ENCODE results near the gene DTX1.
A peak's percentile ranks its signal among the peaks of the same experiment; 100 is the strongest.

Gene DTX1

DNA sequence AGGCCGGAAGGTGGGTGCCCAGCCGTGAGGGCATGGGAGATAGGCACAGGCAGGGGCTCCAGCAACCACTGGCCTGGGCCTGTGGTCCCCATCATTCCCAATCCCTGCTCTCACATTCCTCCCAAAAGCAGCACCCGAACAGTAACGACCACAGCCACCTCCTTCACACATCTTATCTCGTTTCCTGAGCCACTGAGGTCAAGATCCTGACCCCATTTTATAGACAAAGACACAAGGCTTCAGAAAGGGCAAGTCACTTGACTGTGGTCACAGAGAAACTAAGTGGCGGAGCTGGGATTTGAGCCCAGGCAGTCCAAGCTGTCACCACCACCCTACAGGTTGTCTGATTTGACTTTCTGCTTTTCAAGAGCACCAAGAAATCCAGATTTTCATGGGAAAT is 38.9 kb downstream of the DTX1 start:
- DNase-seq = no peak

GRCh38 chr12:113096675-113097461 is 40.3 kb downstream of the DTX1 start:
- DNase-seq = no peak

DNA sequence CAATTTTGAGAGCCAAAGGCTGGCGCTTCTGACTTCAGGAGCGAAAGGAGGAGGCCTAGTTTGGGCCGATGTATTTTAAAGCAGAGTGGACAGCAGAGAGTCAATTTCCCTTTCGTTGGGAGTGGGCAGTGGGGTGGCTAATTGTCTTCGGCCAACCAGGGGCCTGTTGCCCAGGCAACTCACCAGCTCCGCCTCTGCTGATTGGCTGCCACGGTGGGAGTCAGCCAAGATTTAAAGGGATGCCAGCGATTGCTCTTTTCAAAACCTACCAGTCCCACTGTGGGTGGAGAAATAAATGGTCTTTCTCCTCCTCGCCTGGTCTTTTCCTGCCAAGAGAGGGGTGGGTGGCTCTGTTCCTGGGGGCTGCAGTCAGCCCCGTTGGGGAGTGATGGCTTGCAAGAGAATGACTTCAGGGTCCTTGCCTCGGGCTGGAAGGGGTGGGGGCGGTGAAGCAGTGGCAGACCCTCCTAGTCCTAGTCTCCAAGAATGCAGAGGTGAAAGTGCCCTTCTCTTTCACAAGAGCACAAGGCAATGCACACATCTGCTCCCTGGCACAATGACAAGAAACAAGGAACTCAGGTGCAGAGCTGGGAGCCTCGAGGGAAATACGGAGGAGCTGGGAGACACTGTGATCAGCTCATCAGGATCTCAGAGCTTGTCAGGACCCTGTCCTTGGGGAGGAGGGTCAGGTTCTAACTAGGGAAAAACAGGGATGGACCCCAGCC is 41.3 kb downstream of the DTX1 start:
- no peak for DNase-seq

GRCh38 chr12:113098441-113099028 is 42.0 kb downstream of the DTX1 start:
- peak; percentile 50 for DNase-seq

DNA sequence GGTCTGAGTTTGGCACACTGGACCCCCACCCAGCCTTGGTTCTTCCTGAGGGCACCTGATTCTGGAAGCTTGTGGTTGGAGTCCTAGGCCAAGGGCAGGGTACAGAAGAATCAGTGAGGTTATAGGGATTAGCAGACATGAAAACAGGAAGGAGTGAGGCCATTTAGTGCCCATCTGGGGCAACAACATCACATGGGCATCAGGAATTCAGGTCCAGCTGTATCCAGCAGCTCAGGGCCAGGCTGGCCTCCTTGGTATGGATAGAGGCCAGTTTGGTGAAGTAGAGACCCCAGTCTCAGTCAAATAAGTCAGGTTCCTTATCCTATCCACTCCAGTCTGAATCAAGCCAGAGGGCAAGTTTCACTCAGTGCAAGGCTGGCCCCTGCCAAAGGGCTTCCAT is 42.8 kb downstream of the DTX1 start:
- no peak for DNase-seq

DNA sequence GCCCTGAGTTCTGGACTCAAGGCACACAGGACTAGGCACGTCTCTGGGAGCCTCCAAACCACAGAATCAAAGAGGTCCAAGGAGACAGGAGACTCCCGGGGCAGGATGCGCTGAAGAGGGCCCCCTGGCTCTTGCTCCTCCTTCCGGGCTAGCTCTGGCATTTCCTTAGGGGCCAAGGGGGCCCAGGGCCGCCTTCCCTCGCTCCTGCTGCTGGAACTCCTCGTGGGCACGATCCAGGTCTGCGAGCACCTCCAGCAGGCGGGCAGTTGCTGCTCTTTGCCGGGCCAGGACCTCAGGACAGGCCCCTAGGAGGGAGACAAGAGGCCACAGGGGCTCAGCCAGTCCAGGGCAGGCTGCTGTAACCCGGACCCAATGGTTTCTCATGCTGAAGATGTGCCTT is 43.2 kb downstream of the DTX1 start:
- no peak for DNase-seq

GRCh38 chr12:113101751-113102150 is 45.2 kb downstream of the DTX1 start:
- no peak for DNase-seq

GRCh38 chr12:113102811-113103210 is 46.3 kb downstream of the DTX1 start:
- no peak for DNase-seq

- no peak for DNase-seq
Observed at GRCh38 chr12:113103756-113104450, 47.4 kb downstream of the DTX1 start.

GRCh38 chr12:113104953-113105510 is 48.5 kb downstream of the DTX1 start:
- no peak for DNase-seq

DNA sequence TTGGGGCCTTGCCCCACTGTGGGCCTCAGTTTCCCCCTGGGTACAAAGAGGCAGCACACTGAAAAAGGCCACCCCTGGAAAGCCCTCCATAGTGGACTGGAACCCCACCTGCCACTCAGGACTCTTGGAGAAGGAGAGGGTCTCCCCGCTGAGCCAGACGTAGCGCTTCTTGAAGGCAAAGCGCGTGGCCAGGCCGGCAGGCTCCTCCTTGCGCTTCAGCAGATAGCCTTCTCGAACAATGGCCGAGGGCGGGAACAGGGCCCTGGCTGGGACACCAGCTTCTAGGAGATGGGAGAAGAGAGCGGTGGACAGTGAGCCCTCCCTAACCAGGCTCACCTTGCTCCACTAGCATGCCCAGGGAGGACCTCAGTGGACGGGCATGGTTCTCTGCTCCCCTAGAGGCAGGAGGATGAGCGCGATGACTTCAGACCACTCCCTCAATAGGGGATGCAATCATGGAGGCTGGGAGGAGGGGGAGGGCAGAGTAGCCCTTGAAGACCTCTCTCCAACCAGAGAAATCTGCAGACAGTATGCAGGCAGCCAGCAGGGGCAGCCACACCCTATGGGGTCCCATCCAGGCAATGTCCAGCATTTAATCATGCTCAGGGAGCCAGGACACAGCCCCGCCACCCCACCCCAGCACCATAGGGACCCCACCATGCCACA is 49.2 kb downstream of the DTX1 start:
- no peak for DNase-seq

DNA sequence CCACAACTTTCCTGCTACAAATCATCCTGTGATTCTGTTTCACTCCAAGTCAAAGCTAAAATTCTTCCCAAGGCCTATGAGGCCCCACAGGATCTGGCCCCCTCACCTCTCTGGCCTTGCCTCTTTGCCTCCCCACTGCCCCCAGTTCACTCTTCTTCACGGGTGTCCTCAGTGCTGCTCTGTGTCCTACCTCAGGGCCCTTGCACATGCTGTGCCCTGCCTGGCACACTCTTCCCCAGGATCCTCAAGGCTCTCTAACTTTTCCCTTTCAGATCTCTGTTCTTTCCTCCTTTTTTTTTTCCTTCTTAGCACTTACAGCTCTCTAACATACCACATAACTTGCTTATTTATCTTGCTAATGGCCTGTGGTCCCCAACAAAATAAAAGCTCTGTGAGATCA is 49.8 kb downstream of the DTX1 start:
- no peak for DNase-seq

DNA sequence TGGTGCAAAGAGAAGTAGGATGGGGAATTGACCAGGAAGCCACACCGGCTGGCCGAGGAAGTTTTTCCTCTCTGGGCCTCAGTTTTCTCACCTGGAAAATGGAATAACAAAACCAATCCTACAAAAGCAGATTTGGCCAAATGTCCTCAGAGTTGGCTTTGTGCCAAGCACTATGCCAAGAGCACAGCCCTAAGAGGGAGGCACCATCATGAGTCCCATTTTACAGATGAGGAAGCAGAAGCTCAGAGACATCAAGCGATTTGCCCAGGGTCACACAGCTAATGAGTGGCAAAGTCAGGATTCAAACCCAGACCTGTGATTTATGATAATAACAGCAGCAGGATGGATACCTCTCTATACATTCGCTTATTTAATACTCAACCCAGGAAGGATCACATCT is 51.8 kb downstream of the DTX1 start:
- no peak for DNase-seq

- no peak for DNase-seq
Observed at GRCh38 chr12:113109360-113109759, 52.8 kb downstream of the DTX1 start.

DNA sequence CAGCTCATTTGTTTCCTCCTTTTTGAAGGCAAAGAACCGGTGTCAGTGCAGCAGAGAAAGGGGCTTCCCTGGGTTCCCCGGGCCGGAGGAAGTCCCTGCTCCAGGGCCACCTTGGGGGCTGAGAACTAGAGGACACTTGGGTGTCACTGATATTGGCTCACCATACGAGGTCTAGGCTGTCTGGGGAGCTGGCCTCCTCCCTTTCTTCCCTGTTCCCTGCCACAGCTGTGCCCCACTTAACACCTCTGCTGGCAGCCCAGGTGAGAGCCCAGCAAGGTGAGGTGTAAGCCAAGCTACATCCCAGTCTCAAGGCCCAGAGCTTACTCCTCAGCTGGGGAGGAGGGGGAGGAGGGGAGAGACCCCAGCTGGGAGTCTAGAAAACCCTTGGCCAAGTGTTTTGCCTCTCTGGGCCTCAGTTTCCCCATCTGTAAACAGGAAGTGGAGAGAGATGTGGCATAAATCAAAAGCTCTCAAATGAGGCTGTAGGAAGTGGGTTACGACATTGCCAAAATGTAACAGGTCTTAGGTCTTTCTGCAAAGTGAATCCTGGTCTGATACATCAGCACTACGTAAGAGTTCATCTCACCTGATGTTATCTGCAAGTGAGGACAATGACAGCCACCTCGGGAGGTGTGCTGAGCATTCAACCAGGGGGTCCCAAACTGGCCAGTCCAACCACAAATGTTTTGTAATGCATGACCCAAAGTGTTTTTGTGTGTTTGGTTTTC is 53.5 kb downstream of the DTX1 start:
- no peak for DNase-seq

GRCh38 chr12:113111247-113111646 is 54.7 kb downstream of the DTX1 start:
- no peak for DNase-seq

DNA sequence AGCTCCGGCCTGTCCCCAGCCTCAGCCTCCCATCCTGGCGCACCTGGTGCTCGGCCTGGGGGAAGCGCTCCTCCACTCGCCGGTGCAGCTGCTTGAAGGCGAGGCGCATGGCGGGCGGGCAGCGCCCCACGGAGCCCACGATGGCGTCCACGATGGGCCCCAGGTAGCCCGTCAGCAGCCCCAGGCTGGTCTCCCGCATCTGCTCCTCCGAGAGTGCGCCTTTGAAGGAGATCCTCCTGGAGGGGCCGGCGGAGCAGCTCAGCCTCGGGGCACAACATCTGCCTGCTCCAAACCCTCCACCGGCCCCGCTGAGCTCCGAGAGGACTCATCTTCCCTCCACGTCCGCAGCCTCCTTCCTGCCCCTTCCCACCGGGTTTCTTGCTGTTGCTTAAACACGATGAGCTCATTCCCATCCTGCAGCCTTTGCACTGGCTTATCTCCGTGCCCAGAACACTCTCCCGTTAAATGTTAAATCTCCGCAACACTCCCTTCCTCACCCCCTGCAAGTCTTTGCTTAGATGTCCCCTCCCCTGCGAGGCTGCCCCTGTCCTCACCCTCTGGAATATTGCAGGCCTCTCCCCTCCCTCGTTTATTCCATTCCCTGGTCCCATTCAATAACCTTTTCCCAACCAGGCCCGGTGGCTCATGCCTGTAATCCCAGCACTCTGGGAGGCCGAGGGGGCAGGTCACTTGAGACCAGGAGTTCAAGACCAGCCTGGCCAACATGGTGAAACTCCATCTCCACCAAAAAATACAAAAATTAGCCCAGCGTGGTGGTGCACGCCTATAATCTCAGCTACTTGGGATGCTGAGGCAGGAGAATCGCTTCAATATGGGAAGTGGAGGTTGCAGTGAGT is 55.7 kb downstream of the DTX1 start:
- DNase-seq = no peak

- no peak for DNase-seq
Observed at GRCh38 chr12:113113397-113113796, 56.9 kb downstream of the DTX1 start.

DNA sequence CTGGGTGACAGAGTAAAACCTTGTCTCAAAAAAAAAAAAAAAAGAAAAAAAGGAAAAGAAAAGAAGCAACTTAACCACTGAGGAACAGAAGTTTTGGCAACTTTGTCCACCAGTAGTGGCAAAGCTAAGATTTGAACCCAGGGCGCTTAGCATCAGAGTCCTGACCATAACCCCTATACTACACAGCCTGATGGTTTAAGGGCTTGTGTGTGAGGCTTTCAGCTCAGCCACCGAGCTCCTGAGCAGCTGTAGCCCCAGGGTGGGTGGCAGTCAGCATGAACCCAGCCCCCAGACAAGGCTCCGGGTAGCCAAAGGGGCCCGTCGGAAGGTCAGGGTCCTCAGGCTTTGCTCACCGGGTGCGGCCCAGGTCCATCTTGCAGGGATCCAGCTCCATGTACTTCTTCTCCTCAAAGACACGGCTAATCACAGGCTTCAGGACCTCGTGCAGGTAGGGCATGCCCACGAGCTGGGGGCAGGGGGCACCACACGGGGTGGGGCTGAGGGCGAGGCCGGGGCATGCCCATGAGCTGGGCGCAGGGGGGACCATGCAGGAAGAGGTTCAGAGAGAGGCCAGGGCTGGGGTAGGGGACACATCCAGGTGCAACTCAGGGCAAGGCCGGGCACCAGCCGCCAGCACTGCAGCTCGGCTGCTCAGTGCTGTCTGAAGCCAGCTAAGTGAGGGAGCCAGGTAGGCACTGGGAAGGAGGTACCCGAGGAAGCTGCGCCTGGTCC is 58.1 kb downstream of the DTX1 start:
- no peak for DNase-seq

DNA sequence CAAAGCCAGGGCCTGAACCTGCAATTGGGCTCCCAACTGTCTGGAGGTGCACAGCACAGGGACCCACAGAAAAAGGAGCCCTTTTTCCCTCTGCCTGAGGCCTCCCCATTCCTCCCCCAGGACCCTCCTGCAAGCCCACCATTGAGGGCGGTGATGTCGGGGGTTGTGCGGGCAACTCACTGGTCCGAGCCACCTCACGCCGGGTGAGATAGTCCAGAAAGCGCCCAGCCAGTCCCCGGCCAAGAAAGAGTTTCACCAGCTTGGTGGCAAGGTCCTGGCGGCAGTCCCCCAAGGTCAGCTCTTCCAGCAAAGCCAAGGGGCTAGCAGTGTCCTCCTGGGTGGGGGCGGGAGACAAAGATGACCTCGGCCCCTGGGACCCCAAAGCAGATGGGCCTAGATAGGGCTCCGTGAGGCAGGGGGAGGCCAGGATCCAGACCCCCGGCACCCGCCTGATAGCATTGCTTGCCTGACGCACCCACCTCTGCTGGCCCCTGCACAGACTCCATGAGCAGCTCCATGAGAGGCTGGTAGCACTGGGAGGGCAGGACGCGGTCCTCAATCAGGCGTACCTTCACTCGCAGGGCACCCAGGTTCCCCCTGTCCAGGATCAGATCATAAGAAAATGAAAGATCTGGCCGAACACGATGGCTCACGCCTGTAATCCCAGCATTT is 59.1 kb downstream of the DTX1 start:
- no peak for DNase-seq

All from NCI-H1417 treated with DMSO at 0.1 percent for 48 hours (cell line).